ENCODE results near the gene PDLIM1. TPM values are rescaled to one million over a fixed set of nuclear protein-coding genes. Genes with fewer than 3 reads are reported as not detected.

Gene PDLIM1
- total and polyA plus RNA-seq, 2 of the 13 experiments (the other 11 are each of a cell fraction or from before 2014, with no cell fraction given), result 119 to 123 TPM

- no peak for TF ChIP-seq ZGPAT (CRISPR knock-in tag; IDR thresholded peaks at IDR 0.05)
- TF ChIP-seq EEA1 (CRISPR knock-in tag; IDR thresholded peaks at IDR 0.05; ENCODE audit: borderline replicate concordance), result no peak
Measured at GRCh38 chr10:95339863-95340262, 49.1 kb upstream of the PDLIM1 start (continued).

GRCh38 chr10:95337423-95338160 lies 46.8 kb upstream of the PDLIM1 start:
- no peak for ATAC-seq
- POLR2A ChIA-PET, result no interaction called here
- in situ Hi-C loops (cut with HindIII; ENCODE audit: extremely low pct_ligation_motif_present, low pct_unique_long_range_greater_than_20kb), result no loop called here

More at GRCh38 chr10:95337423-95338160, 46.8 kb upstream of the PDLIM1 start:
- DNase-seq (ENCODE audit: low spot score) (no peak), FAIRE-seq (no peak)
- Histone ChIP-seq H2AFZ (ENCODE audit: low read length) (no peak overlapping the region), H4K20me1 (ENCODE audit: insufficient read depth, low read length) (no peaks in the 10 kb centered on the region), H3K9me3 (ENCODE audit: low read length) (no peaks in the 10 kb centered on the region), H3K79me2 (ENCODE audit: insufficient read depth, low read length) (no peaks in the 10 kb centered on the region), H3K4me2 (ENCODE audit: low read depth, low read length) (no peak overlapping the region), H3K27me3 (ENCODE audit: control insufficient read depth in 1 of 2, insufficient read depth in 2 of 2, low read length in 2 of 2) (no peaks in the 10 kb centered on the region), H3K4me1 (ENCODE audit: insufficient read depth, low read length) (peaks cover 73% of the 10 kb centered on the region), H3K9ac (ENCODE audit: insufficient read depth, low read depth, low read length) (no peak overlapping the region), H3K36me3 (replicated peaks in 1 of 2; ENCODE audit: control insufficient read depth in 1 of 2, insufficient read depth in 2 of 2, low read length in 2 of 2) (peaks cover 7 to 23% of the 10 kb centered on the region in 2 experiments; a peak in 4 of 5 replicates), H3K27ac (ENCODE audit: extremely low read length, insufficient read depth, low read length) (no peak overlapping the region), H3K4me3 (replicated peaks in 1 of 3; ENCODE audit: insufficient read depth in 1 of 3, low read depth in 2 of 3, low read length in 3 of 3) (no peak overlapping the region)
- CTCF ChIA-PET (ENCODE audit: low intra/inter-chr PET ratio, low total read pairs), result interaction anchor here (2.7 kb wide), 1 partner anchor 26 kb away, joined by 9 read pairs; no protein-coding TSS in a partner anchor
- BruUV-seq (replicated peaks), result no TSS peak
- intact Hi-C loops (cut with micrococcal nuclease; ENCODE audit: unreplicated experiment), result loop anchor here (2.0 kb wide), 1 partner anchor 25 kb away; no protein-coding TSS in a partner anchor
- WGBS (ENCODE audit: low lambda C conversion rate), result over 99% methylated on average over 9 of the region's 10 CpGs
- TF ChIP-seq LRRFIP1 (CRISPR knock-in tag; conservative IDR thresholded peaks at IDR 0.05) (no peak), STAT6 (CRISPR knock-in tag; IDR thresholded peaks at IDR 0.05; ENCODE audit: borderline replicate concordance) (no peak), CREB1 (IDR thresholded peaks at IDR 0.05) (no peak), CREB1 (CRISPR knock-in tag; IDR thresholded peaks at IDR 0.05) (no peak), ZNF652 (CRISPR knock-in tag; IDR thresholded peaks at IDR 0.05; ENCODE audit: borderline replicate concordance, low read depth) (no peak), ZFP36L2 (CRISPR knock-in tag; IDR thresholded peaks at IDR 0.05) (no peak), ZNF564 (CRISPR knock-in tag; IDR thresholded peaks at IDR 0.05) (no peak), ZNF607 (CRISPR knock-in tag; IDR thresholded peaks at IDR 0.05; ENCODE audit: borderline replicate concordance) (no peak), ISL2 (CRISPR knock-in tag; IDR thresholded peaks at IDR 0.05) (no peak), ZNF530 (CRISPR knock-in tag; IDR thresholded peaks at IDR 0.05; ENCODE audit: low read depth) (no peak), HOXA7 (CRISPR knock-in tag; IDR thresholded peaks at IDR 0.05) (no peak), ZSCAN22 (CRISPR knock-in tag; IDR thresholded peaks at IDR 0.05) (no peak)
